ENCODE data around the gene USP33.

GRCh38 chr1:77776007-77776700 is 16.5 kb upstream of the USP33 start:
- TF ChIP-seq CTCF (IDR thresholded peaks at IDR 0.05) (no peak), USF2 (IDR thresholded peaks at IDR 0.05) (no peak), RAD21 (conservative IDR thresholded peaks at IDR 0.05 in 1 of 2, IDR thresholded peaks at IDR 0.05 in 1 of 2) (no peak), HMGXB4 (CRISPR knock-in tag; IDR thresholded peaks at IDR 0.05; ENCODE audit: borderline replicate concordance) (no peak), RFX5 (IDR thresholded peaks at IDR 0.05) (no peak), POLR2A (IDR thresholded peaks at IDR 0.05; ENCODE audit: low read length) (no peak), JUN (IDR thresholded peaks at IDR 0.05) (no peak), MAZ (IDR thresholded peaks at IDR 0.05; ENCODE audit: borderline replicate concordance, low read depth, low read length) (no peak), PBX3 (IDR thresholded peaks at IDR 0.05) (no peak), NFE2L2 (conservative IDR thresholded peaks at IDR 0.05; ENCODE audit: low read length) (no peak), MAX (IDR thresholded peaks at IDR 0.05) (no peak), EP300 (IDR thresholded peaks at IDR 0.05) (no peak), NPAS2 (CRISPR knock-in tag; IDR thresholded peaks at IDR 0.05; ENCODE audit: borderline replicate concordance) (no peak), CHD2 (IDR thresholded peaks at IDR 0.05; ENCODE audit: low read length, partially characterized antibody) (no peak)
